Right lobe of liver (tissue), 4 donors: ENCODE measurements around the gene NOS3.

Experiments used
- CTCF ChIP-seq, 4 donors: fragments of 200-600 bp in 3 of 4; fragments of 450-650 bp in 1 of 4; IDR thresholded peaks; one replicate each; pipeline versions ENCODE4 v1.5.1 to v1.8.0; 2016 to 2022; ENCODE audit warnings: antibody characterized with exemption in 4 of 4, mild to moderate bottlenecking in 2 of 4
- POLR2A ChIP-seq: fragments of 450-650 bp; IDR thresholded peaks from one replicate; pipeline ENCODE4 v1.6.1; 2017; ENCODE audit warnings: antibody characterized with exemption, mild to moderate bottlenecking
- donor health status: DM: no; HTN: no; CAD: no.
- donor health status: DM: no; HTN: no; CAD: no.
- donor health status: DM: no; HTN: yes; CAD: no.

DNA sequence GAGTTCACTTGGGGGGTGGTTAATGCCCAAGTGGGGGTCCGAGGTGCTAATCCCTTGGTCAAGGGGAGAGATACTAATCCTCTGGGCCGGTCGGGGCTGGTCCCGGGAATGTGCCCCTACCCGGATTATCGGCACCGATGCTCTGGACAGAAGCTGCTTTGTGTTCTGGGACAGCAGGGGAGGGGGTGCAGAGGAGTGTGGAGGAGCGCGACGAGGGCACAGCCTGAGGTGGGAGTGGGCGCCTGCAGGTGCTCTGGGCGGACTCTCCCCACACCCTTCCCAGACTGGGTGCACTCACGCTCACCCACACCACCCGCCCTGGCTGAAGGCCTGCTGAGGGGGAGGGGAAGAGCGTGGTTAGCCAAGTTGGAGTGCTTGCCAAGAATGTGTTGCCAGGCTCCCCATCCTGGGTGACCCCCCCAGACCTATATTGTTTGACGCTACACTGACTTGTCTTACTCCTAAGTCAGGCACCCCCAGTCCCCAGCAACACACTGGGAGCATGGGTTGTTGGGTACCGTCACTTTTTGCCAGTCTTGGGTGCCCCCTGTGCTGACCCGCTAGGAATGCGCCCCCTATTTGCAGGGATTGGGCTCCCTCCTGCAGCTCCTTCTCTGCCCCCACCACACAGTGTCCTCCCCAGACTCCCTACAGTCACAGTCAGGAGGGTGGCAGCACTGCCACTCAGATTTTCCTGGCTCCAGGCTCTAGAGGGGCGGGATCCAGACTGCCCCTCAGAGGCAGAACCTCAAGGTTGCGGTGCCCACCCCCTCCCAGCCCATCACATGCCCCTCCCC lies 69.8 kb downstream of the NOS3 start:
- TF ChIP-seq CTCF (IDR thresholded peaks at IDR 0.05) (no peak), POLR2A (no peak)
